HG03521 (cell line): Measurements from ENCODE around the gene C11orf98.

Experiments
- ATAC-seq: cut with Tn5 transposase; IDR thresholded peaks from one replicate; pipeline ENCODE4 v1.9.1; 2021; ENCODE audit warnings: mild to moderate bottlenecking, moderate library complexity; ENCODE audit not compliant: unreplicated experiment

C11orf98 gene

DNA sequence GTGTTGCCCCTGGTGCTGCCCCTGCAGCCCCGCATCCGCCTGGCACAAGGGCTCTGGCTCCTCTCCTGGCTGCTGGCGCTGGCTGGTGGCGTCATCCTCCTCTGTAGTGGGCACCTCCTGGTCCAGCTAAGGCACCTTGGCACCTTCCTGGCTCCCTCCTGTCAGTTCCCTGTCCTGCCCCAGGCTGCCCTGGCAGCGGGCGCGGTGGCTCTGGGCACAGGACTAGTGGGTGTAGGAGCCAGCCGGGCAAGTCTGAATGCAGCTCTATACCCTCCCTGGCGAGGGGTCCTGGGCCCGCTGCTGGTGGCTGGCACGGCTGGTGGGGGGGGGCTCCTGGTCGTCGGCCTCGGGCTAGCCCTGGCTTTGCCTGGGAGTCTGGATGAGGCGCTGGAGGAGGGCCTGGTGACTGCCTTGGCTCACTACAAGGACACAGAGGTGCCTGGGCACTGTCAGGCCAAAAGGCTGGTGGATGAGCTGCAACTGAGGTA, 51.7 kb downstream of the C11orf98 start:
- no peak for ATAC-seq
